Heart right ventricle (tissue), 16 donors: ENCODE data around the gene ZNF423. TPM values are rescaled to one million over a fixed set of nuclear protein-coding genes. Genes with fewer than 3 reads are reported as not detected.

ENCODE experiments used
- ATAC-seq, 8 donors: fragments of 200-7000 bp; cut with Tn5 transposase; one replicate each; pipeline ENCODE4 v1.9.1; 2020; ENCODE audit warnings: mild to moderate bottlenecking in 8 of 8, moderate library complexity in 8 of 8, moderate number of reproducible peaks in 1 of 8
- DNase-seq, 2 donors: peaks; one replicate each; pipeline ENCODE4 v3.0.0-alpha.2; 2020
- H3K27ac ChIP-seq, 10 donors: fragments of 200-600 bp; sonication (generic) in 2 of 10; one replicate each; pipeline versions ENCODE4 v1.5.0 to v1.8.0; 2020 to 2022; ENCODE audit warnings: mild to moderate bottlenecking in 3 of 10
- H3K27me3 ChIP-seq, 7 donors: fragments of 200-600 bp; one replicate each; pipeline ENCODE4 v1.8.0; 2021 to 2022; ENCODE audit warnings: mild to moderate bottlenecking in 2 of 7
- H3K36me3 ChIP-seq, 9 donors: fragments of 200-600 bp; sonication (generic) in 1 of 9; one replicate each; pipeline versions ENCODE4 v1.5.0 to v1.8.0; 2020 to 2022; ENCODE audit warnings: mild to moderate bottlenecking in 2 of 9
- H3K4me1 ChIP-seq, 9 donors: fragments of 200-600 bp; sonication (generic) in 1 of 9; one replicate each; pipeline versions ENCODE4 v1.5.0 to v1.8.0; 2020 to 2022; ENCODE audit warnings: mild to moderate bottlenecking in 4 of 9
- H3K4me3 ChIP-seq, 10 donors: fragments of 200-600 bp; sonication (generic) in 2 of 10; one replicate each; pipeline versions ENCODE4 v1.5.0 to v1.8.0; 2020 to 2022; ENCODE audit warnings: mild to moderate bottlenecking in 7 of 10, moderate library complexity in 2 of 10
- H3K9me3 ChIP-seq, 11 donors: fragments of 200-600 bp in 10 of 11; sonication (generic) in 2 of 11; one replicate each; pipeline versions ENCODE4 v1.5.0 to v1.8.0; 2013 to 2022; ENCODE audit warnings: mild to moderate bottlenecking in 2 of 11, control low read depth in 1 of 11, moderate library complexity in 1 of 11
- CTCF ChIP-seq, 9 donors: fragments of 200-600 bp; sonication (generic) in 2 of 9; IDR thresholded peaks; one replicate each; pipeline versions ENCODE4 v1.5.0 to v1.8.0; 2021 to 2022; ENCODE audit warnings: antibody characterized with exemption in 9 of 9, mild to moderate bottlenecking in 5 of 9, moderate library complexity in 1 of 9
- WGBS, 2 donors: extraction: QIAGEN DNeasy Blood & Tissue Kit; methylation state at CpG; one replicate each; pipeline ENCODE4 v1.1.7; 2013; ENCODE audit warnings: inconsistent platforms in 1 of 2; 5-methylcytosine and 5-hydroxymethylcytosine counted together
- intact Hi-C, 10 donors: fragments of 100-400 bp; cut with DNase I; formaldehyde crosslinking; loops; one replicate each; pipeline versions ENCODE4 v1.11.1 to v1.14.2; 2022
- polyA plus RNA-seq, 2 donors: library from polyadenylated mRNA; stranded (reverse); fragments of 200-250 nt; gene quantifications; one replicate each; pipeline ENCODE4 v1.2.3, GENCODE V29; 2013
- total RNA-seq, 10 donors: library from RNA; stranded (reverse); fragmentation: NEBNext Ultra II Directional in 3 of 10; extraction: Animal tissue kit (Norgen Biotek cat#: 25700) in 3 of 10; gene quantifications; one replicate each; pipeline versions ENCODE4 v1.2.1 to v1.2.4, GENCODE V29; 2021 to 2023
- donor health status: Arrhythmogenic right ventricular cardiomyopathy.
- donor health status: ischemic (EF 13 %, LVEDD 7.1; RV severe dilation, severe dysfunction).
- donor health status: healthy with polysubstance abuse.
- donor health status: DM: no; HTN: yes; CAD: no.
- donor health status: DM: no; HTN: no; CAD: no.
- donor health status: ischemic (EF 25% LVEDD 6.9; RV normal size, moderate dysfunction).
- donor health status: ischemic (EF 25% LVEDD 5.7; RV mildly dilated, moderate dysfunction).
- donor health status: healthy.
- donor health status: DM: yes; HTN: yes; CAD: no.
- donor health status: Ischemic cardiomyopathy.
- donor health status: ischemic (EF 35%, LVEDD 5.7; RV mildly dilated, moderate dysfunction).
- donor health status: nonischemic (EF 11% LVEDD 7.7; RV severe dilation, severe dysfunction).
- donor health status: DM: yes; HTN: yes; CAD: no.
- donor health status: PGD.
- donor health status: ischemic (EF 29% LVEDD 5.4; RV normal size, mild dysfunction).
- donor health status: nonischemic (EF 23%, LVEDD 6.1; RV moderate dilation, normal function).

Gene ZNF423
- total and polyA plus RNA-seq, 12 donors: 2.6 to 10.6 (median 7.0) TPM

- DNase-seq (no peak), ATAC-seq (no peak)
- 93 to 100% methylated on average over 3 of the region's 3 CpGs for WGBS, 2 donors
- TF ChIP-seq CTCF (IDR thresholded peaks at IDR 0.05): no peak
- Histone ChIP-seq H3K36me3 (no peaks in the 10 kb centered on the region), H3K4me1 (peaks cover 0 to 9% (median 0%) of the 10 kb centered on the region in 9 donors), H3K4me3 (no peak overlapping the region), H3K27ac (no peak overlapping the region), H3K9me3 (no peaks in the 10 kb centered on the region), H3K27me3 (no peaks in the 10 kb centered on the region)
- intact Hi-C loops: no loop called here
Measured at GRCh38 chr16:49720225-49720624, 135.7 kb downstream of the ZNF423 start.

GRCh38 chr16:49717689-49718088 lies 138.2 kb downstream of the ZNF423 start:
- no peak overlapping the region for H3K4me3 ChIP-seq
- no peaks in the 10 kb centered on the region for H3K27me3 ChIP-seq
- no peaks in the 10 kb centered on the region for H3K36me3 ChIP-seq
- intact Hi-C loops: no loop called here
- no peak for TF ChIP-seq CTCF (IDR thresholded peaks at IDR 0.05)
- WGBS, 2 donors: 88 to 92% methylated on average over 4 of the region's 4 CpGs
- H3K9me3 ChIP-seq: no peaks in the 10 kb centered on the region
- DNase-seq: no peak
- H3K27ac ChIP-seq: no peak overlapping the region
- peaks cover 0 to 9% (median 0%) of the 10 kb centered on the region in 9 donors for H3K4me1 ChIP-seq
- ATAC-seq: no peak

- 68 to 78% methylated on average over 12 of the region's 12 CpGs for WGBS, 2 donors
Measured at GRCh38 chr16:49716339-49716934, 139.5 kb downstream of the ZNF423 start.

GRCh38 chr16:49713770-49714169 lies 142.1 kb downstream of the ZNF423 start:
- H3K27me3 ChIP-seq: no peaks in the 10 kb centered on the region
- no peaks in the 10 kb centered on the region for H3K9me3 ChIP-seq
- H3K4me1 ChIP-seq: peaks cover 0 to 9% (median 0%) of the 10 kb centered on the region in 9 donors
- TF ChIP-seq CTCF (IDR thresholded peaks at IDR 0.05): no peak
- DNase-seq: no peak
- intact Hi-C loops: no loop called here
- no peak overlapping the region for H3K27ac ChIP-seq
- 88 to 89% methylated on average over 10 of the region's 10 CpGs for WGBS, 2 donors
- no peak for ATAC-seq
- no peaks in the 10 kb centered on the region for H3K36me3 ChIP-seq
- no peak overlapping the region for H3K4me3 ChIP-seq

More at GRCh38 chr16:49716339-49716934, 139.5 kb downstream of the ZNF423 start:
- no peak for DNase-seq
- Histone ChIP-seq H3K27ac (no peak overlapping the region), H3K36me3 (no peaks in the 10 kb centered on the region), H3K9me3 (no peaks in the 10 kb centered on the region), H3K27me3 (no peaks in the 10 kb centered on the region), H3K4me3 (no peak overlapping the region), H3K4me1 (peaks cover 0 to 9% (median 0%) of the 10 kb centered on the region in 9 donors)
- no peak for ATAC-seq
- TF ChIP-seq CTCF (IDR thresholded peaks at IDR 0.05): no peak
- intact Hi-C loops: no loop called here
